NCI-H1048 (cell line): Measurements from ENCODE around the gene BMS1.
"Not testable (repeated sequence)": the region's sequence is repeated elsewhere in the genome, so short reads cannot be mapped to it uniquely, and the experiment has no call there.

ENCODE experiments used
- DNase-seq: peaks from one replicate; lab custom pipeline; 2025; lab: John Stamatoyannopoulos, UW

The BMS1 gene

DNA sequence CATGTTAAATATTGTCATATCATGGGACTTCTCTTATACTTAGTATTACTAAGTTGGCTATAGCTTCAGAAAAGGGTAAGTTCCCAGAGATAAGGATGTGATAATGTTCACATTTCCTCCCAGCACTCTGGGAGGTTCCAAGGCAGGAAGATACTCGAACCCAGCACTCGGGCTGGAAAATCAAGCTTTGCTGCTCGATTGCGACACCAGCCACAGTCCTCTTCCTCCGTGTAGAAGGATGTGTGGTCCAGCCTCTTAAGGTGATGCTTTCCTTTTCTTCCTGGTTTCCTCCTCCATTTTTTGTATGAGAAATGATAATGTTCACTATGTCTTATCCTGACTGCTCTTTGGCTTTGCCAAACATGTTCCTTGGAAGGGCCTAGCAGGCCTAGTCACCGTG, 3.2 kb downstream of the BMS1 start:
- DNase-seq: no peak

DNA sequence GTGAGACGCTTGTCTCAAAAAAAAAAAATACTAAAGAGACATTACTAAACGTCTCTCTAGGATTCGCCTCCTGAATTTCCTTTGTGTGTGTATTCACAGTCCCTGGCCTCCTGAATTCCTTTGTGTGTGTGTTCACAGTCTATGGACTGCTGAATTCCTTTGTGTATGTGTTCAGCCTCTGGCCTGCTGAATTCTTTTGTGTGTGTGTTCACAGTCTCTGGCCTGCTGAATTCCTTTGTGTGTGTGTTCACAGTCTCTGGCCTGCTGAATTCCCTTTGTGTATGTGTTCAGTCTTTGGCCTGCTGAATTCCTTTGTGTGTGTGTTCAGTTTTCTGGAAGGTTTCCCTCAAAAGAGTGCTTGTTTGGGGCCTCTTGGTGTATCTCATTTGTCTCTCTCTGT, 8.2 kb downstream of the BMS1 start:
- no peak for DNase-seq

GRCh38 chr10:42795701-42796100, 13.1 kb downstream of the BMS1 start:
- no peak for DNase-seq

DNA sequence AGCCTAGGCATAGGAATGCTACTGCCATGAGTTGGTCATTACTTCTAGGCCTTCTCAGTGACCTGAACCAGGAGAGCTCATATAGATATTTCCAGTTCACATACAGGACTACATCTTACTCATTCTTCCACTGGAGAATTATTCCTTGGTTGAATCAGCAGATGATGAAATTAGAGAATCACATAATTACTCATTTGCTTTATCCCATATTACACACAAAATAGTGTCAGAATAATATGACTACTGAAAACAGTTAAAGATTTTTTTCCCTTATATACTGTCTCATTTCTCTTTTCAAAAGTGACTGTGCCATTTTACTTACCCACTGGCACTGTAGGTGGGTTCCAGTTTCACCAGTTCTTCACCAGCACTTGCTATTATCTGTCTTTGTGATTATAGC, 18.5 kb downstream of the BMS1 start:
- no peak for DNase-seq

DNA sequence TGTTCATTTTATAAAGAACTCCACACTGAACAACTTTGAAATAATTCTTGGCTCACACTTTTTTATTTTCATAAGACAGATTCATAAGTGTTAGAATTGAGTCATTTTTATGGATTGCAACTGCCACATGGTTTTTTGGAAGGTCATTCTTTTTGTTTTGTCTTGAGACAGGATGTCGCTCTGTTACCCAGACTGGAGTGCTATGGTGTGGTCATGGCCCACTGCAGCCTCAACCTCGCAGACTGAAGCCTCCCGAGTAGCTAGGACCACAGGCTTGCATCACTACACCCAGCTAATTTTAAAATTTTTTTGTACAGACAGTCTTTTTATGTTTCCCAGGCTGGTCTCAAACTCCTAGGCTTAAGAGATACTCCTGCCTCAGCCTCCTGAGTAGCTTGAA, 20.3 kb downstream of the BMS1 start:
- DNase-seq: no peak

- no peak for DNase-seq
Observed at GRCh38 chr10:42809676-42810075, 27.1 kb downstream of the BMS1 start.

GRCh38 chr10:42812028-42812427, 29.4 kb downstream of the BMS1 start:
- no peak for DNase-seq

DNA sequence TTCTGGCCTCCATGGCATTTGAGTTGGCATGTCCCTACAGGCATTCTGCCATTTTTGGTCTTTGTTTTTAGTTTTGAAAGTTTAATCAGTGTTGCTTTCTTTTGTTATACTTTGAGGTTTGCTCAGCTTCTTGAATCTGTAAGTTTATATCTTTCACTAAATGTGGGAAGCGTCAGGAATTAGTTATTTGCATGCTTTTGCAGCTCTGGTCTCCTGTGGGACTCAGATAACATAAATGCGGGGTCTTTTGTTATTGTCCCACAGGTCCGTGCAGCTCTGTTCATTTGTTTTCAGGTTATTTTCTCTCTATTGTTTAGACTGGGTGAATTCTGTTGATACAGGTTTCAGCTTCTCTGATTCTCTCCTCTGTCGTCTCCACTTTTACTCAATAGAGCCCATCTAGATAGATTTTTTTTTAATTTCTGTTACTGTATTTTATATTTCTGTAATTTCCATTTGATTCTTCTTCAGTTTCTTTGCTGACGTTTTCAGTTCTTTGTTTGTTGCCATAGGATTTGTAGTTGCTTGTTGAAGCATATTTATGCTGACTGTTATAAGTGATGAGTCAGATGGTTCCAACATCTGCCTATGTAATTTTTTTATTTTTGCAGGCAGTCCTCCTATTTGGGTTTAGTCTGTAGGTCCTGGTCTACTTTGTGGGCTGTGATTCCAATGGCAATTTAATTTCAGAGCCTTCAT, 31.5 kb downstream of the BMS1 start:
- DNase-seq: not testable (repeated sequence)

GRCh38 chr10:42816334-42816733, 33.7 kb downstream of the BMS1 start:
- not testable (repeated sequence) for DNase-seq

- no peak for DNase-seq
Observed at GRCh38 chr10:42816912-42817311, 34.3 kb downstream of the BMS1 start.

DNA sequence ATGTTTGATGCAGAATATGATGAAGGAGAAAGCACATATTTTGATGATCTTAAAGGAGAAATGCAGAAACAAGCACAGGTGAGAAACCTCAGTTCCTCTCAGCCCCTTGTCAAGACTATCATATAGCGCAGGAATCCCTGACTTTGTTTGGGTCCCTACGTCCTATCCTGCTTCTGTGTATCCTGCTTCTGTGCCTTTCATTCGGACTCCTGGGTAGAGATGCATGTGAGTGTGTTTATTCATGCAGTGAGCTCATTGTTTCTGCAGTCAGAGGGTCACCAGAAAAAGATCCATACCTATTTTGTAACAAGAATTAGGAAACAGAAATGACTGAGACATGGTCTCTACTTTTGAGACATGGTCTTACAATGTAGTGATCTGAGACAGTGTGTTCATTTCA, 34.8 kb downstream of the BMS1 start:
- not testable (repeated sequence) for DNase-seq

DNA sequence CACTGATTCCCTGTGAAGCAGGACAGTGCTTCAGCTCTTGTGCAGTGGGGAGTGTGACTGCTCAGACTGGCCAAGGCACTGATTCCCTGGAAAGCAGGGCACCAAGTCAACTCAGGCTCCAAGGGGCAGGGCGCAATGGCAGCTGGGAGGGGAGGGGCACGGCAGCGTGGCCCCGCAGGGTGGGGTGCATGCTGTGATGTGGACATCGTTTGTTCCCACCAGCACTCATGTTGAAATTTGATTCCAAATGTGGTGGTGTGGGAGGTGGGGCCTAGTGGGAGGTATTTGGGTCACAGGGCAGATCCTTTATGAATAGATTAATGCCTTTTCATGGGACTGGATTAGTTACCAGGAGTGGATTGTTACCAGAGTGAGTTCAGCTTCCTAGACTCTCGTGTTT, 44.2 kb downstream of the BMS1 start:
- DNase-seq: not testable (repeated sequence)

- no peak for DNase-seq
Observed at GRCh38 chr10:42827201-42827600, 44.6 kb downstream of the BMS1 start.

DNA sequence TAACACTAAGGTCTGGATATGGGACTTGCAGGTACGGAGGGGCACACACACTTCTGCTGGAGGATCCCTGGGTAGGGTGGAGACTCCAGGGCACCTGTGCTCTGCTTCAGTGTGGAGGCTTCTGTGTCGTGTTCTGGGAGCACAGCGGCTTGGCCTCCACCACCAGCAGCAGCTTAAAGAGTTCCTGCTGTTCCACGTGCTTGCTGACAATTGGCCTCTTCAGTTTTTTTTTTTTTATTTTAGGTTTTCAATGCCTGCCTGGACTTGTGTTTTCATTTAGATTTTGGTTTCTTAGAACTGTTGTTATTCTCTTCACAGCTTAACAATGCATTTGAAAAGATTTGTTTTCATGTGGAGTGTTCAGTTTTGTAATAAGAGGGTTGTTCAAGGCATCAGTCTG, 45.8 kb downstream of the BMS1 start:
- not testable (repeated sequence) for DNase-seq

- no peak for DNase-seq
Observed at GRCh38 chr10:42830237-42830636, 47.6 kb downstream of the BMS1 start.

GRCh38 chr10:42836096-42836495, 53.5 kb downstream of the BMS1 start:
- DNase-seq: no peak

- DNase-seq: no peak
Observed at GRCh38 chr10:42836771-42837468, 54.3 kb downstream of the BMS1 start.

GRCh38 chr10:42844810-42845209, 62.2 kb downstream of the BMS1 start:
- not testable (repeated sequence) for DNase-seq

DNA sequence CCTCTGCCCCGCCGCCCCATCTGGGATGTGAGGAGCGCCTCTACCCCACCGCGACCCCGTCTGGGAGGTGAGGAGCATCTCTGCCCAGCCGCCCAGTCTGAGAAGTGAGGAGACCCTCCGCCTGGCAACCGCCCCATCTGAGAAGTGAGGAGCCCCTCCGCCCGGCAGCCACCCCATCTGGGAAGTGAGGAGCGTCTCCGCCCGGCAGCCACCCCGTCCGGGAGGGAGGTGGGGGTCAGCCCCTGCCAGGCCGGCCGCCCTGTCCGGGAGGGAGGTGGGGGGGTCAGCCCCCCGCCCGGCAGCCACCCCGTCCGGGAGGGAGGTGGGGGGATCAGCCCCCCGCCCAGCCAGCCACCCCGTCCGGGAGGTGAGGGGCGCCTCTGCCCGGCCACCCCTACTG, 64.7 kb downstream of the BMS1 start:
- DNase-seq: not testable (repeated sequence)

DNA sequence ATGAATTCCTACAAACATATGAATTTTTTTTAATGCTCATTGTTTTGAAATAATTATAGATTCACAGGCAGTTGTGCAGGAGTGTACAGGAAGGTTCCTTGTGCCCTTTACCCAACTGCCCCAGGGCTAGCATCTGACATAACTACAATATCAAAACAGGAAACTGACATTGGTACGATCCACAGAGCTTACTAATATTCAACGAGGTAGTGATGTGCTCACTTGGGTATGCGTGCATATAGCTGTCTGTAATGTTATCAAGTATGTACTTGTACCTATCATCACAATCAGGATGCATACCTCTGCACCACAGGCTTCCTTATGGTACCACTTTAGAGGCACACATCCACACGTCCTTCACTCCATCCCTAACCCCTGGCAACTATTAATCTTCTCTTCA, 68.3 kb downstream of the BMS1 start:
- DNase-seq: no peak

DNA sequence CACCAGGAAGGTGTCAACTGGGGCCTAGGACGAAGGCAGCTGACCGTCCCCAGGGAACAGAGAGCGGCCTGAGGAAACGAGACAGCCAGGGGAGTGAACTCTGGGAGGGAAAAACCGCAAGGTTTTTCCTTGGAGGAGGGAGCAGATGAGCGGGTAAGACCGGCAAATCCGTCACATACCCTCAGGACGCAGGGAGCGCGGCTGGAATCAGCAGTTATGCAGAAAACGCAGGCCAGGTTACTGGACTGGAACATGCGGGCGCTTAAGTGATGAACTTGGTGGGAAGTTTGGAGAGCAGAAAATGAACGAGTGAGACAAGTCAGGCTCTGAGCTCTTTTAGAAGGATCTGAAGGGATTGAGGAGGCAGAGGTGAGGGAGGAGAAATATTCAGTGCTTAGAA, 76.7 kb downstream of the BMS1 start:
- no peak for DNase-seq

DNA sequence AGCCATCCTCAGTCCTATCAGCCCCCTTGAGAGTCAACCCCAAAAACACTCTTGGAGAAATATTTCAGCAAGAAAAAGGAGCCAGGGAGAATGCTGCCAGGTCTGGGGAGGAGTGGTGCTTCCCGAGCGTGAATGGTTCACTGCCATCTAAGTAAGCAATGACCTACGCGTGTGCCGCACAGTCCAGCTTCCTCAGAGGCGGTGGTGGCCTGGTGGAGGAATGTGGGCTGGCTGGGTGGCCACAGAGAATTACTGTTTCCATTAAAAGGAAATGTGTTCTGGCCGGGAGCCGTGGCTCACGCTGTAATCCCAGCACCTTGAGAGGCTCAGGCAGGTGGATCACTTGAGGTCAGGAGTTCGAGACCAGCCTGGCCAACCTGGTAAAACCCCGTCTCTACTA, 77.4 kb downstream of the BMS1 start:
- not testable (repeated sequence) for DNase-seq

DNA sequence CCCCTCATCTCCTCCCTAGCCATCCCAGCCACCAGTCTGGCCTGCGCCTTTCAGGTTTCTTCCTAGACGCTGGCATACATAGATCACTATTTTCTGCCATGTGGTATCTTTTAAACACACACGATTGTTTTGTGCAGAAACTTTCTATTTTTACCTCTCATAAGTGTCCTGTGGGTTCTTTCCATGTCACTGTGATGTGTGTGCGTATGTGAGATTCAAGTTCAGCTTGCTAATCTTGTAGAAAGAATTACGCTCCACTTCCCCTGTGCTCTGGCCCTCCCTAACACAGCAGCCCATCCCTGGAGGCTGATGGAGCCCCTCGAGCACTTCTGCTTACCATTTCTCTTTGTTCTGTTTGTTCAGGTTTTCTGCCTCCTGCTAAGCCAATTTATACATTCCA, 80.2 kb downstream of the BMS1 start:
- not testable (repeated sequence) for DNase-seq

DNA sequence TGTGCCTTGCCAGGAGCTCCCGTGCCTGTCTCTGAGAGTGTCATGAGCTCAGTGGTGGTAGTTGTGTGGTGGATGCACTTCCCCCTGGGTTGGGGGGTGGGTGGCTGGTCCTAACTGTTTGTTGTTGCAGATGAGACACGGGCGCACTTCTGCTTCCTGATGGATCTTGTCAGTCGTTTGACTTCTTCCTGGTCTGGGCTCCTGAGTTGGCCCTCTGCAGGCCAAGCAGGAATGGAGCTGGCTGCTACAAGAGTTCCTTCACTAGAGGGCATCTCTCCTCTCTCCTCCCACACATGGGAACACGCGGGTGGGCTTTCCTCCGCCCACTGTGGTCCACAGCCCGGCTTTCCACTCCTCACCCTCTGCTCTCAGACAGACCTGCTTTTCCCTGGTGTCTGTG, 82.0 kb downstream of the BMS1 start:
- no peak for DNase-seq
